Right cardiac atrium (tissue), 5 donors: ENCODE data around the gene RAB36. TPM values are rescaled to one million over a fixed set of nuclear protein-coding genes. Genes with fewer than 3 reads are reported as not detected.

Source experiments
- ATAC-seq, 2 donors: fragments of 200-7000 bp; cut with Tn5 transposase; one replicate each; pipeline versions ENCODE4 v1.8.0 to v1.9.1; 2020; ENCODE audit warnings: moderate library complexity in 2 of 2, mild to moderate bottlenecking in 1 of 2
- DNase-seq, 3 donors: peaks; one replicate each; pipeline ENCODE4 v3.0.0-alpha.2; 2020
- H3K27ac ChIP-seq: one replicate; pipeline ENCODE4 v1.5.1; 2013; ENCODE audit warnings: mild to moderate bottlenecking, low read length, control low read depth, moderate library complexity
- H3K27me3 ChIP-seq: one replicate; pipeline ENCODE4 v1.6.1; 2013; ENCODE audit not compliant: control insufficient read depth, insufficient read depth
- H3K4me1 ChIP-seq: one replicate; pipeline ENCODE4 v1.6.1; 2013; ENCODE audit warnings: low read length; ENCODE audit not compliant: control insufficient read depth, insufficient read depth
- H3K4me3 ChIP-seq: one replicate; pipeline ENCODE4 v1.5.1; 2013; ENCODE audit warnings: low read length, control low read depth
- H3K9me3 ChIP-seq: one replicate; pipeline ENCODE4 v1.6.1; 2013; ENCODE audit warnings: low read length; ENCODE audit not compliant: control insufficient read depth
- WGBS: extraction: QIAGEN DNeasy Blood & Tissue Kit; methylation state at CpG from one replicate; pipeline ENCODE4 v1.1.7; 2013; 5-methylcytosine and 5-hydroxymethylcytosine counted together
- intact Hi-C, 4 donors: fragments of 100-400 bp; cut with DNase I; formaldehyde crosslinking; loops; one replicate each; pipeline versions ENCODE4 v1.11.0 to v1.14.0; 2022 to 2023
- polyA plus RNA-seq: library from polyadenylated mRNA; stranded (reverse); fragments of 200-250 nt; gene quantifications from one replicate; pipeline ENCODE4 v1.2.3, GENCODE V29; 2013
- total RNA-seq, 4 donors: library from RNA; stranded (reverse); fragmentation: NEBNext Ultra II Directional; extraction: Animal tissue kit (Norgen Biotek cat#: 25700); gene quantifications; one replicate each; pipeline ENCODE4 v1.2.1, GENCODE V29; 2021
- donor health status: healthy with polysubstance abuse.
- donor health status: DM: no; HTN: yes; CAD: no.
- donor health status: DM: no; HTN: no; CAD: no.
- donor health status: DM: no; HTN: yes; CAD: no; lungs with severe emphysema.
- donor health status: DM: yes; HTN: yes; CAD: no.

Gene RAB36
- total and polyA plus RNA-seq, 5 donors: 0.59 to 2.7 (median 1.4) TPM

GRCh38 chr22:23153994-23154393 is 8.7 kb downstream of the RAB36 start:
- Histone ChIP-seq H3K27me3 (no peaks in the 10 kb centered on the region), H3K4me1 (peaks cover 2% of the 10 kb centered on the region), H3K27ac (no peak overlapping the region), H3K4me3 (no peak overlapping the region), H3K9me3 (no peaks in the 10 kb centered on the region)
- intact Hi-C loops: no loop called here
- peak in 2 of 3 donors; percentile 38 to 44 for DNase-seq
- no peak for ATAC-seq
- 87% methylated on average over 7 of the region's 7 CpGs for WGBS

- Histone ChIP-seq H3K4me3 (no peak overlapping the region), H3K27me3 (no peaks in the 10 kb centered on the region), H3K27ac (no peak overlapping the region), H3K4me1 (peaks cover 2% of the 10 kb centered on the region), H3K9me3 (no peaks in the 10 kb centered on the region)
- ATAC-seq: no peak
- peak in 2 of 3 donors; percentile 3 for DNase-seq
- WGBS: 88% methylated on average over 5 of the region's 5 CpGs
- intact Hi-C loops: no loop called here
These were observed 9.2 kb downstream of the RAB36 start for GRCh38 chr22:23154461-23154860.

GRCh38 chr22:23155143-23155542 is 9.9 kb downstream of the RAB36 start:
- intact Hi-C loops: no loop called here
- no peak for DNase-seq
- ATAC-seq: no peak
- WGBS: 98% methylated on average over 3 of the region's 3 CpGs
- Histone ChIP-seq H3K4me3 (no peak overlapping the region), H3K27ac (no peak overlapping the region), H3K27me3 (no peaks in the 10 kb centered on the region), H3K9me3 (no peaks in the 10 kb centered on the region), H3K4me1 (peaks cover 2% of the 10 kb centered on the region)

GRCh38 chr22:23155831-23156230 is 10.6 kb downstream of the RAB36 start:
- no peak overlapping the region for H3K27ac ChIP-seq
- DNase-seq (peak in 2 of 3 donors; percentile 16 to 32), ATAC-seq (no peak)
- H3K4me3 ChIP-seq: no peak overlapping the region
- H3K9me3 ChIP-seq: no peaks in the 10 kb centered on the region
- intact Hi-C loops: no loop called here
- no peaks in the 10 kb centered on the region for H3K27me3 ChIP-seq
- 91% methylated on average over 9 of the region's 9 CpGs for WGBS
- peaks cover 2% of the 10 kb centered on the region for H3K4me1 ChIP-seq

GRCh38 chr22:23156286-23156685 is 11.0 kb downstream of the RAB36 start:
- H3K27me3 ChIP-seq: no peaks in the 10 kb centered on the region
- H3K4me3 ChIP-seq: no peak overlapping the region
- intact Hi-C loops: no loop called here
- no peak overlapping the region for H3K27ac ChIP-seq
- DNase-seq (peak in 2 of 3 donors; percentile 35 to 39), ATAC-seq (no peak)
- WGBS: 52% methylated on average over 8 of the region's 8 CpGs
- H3K9me3 ChIP-seq: no peaks in the 10 kb centered on the region
- peaks cover 2% of the 10 kb centered on the region for H3K4me1 ChIP-seq

GRCh38 chr22:23157560-23158515 is 12.6 kb downstream of the RAB36 start:
- no peaks in the 10 kb centered on the region for H3K4me1 ChIP-seq
- no peaks in the 10 kb centered on the region for H3K9me3 ChIP-seq
- no peak for ATAC-seq
- intact Hi-C loops: no loop called here
- 82% methylated on average over 22 of the region's 22 CpGs for WGBS
- DNase-seq: peak in 2 of 3 donors; percentile 43 to 44
- H3K27me3 ChIP-seq: no peaks in the 10 kb centered on the region
- H3K4me3 ChIP-seq: no peak overlapping the region
- H3K27ac ChIP-seq: no peak overlapping the region

- WGBS: 80% methylated on average over 14 of the region's 14 CpGs
- Histone ChIP-seq H3K27ac (no peak overlapping the region), H3K4me3 (no peak overlapping the region), H3K4me1 (no peaks in the 10 kb centered on the region), H3K27me3 (no peaks in the 10 kb centered on the region), H3K9me3 (no peaks in the 10 kb centered on the region)
- no peak for ATAC-seq
- DNase-seq: peak in 2 of 3 donors; percentile 33 to 59
- intact Hi-C loops: no loop called here
These were observed 13.4 kb downstream of the RAB36 start for GRCh38 chr22:23158516-23159290.

GRCh38 chr22:23159291-23159630 is 14.0 kb downstream of the RAB36 start:
- no peak for ATAC-seq
- no peaks in the 10 kb centered on the region for H3K9me3 ChIP-seq
- intact Hi-C loops: no loop called here
- WGBS: 88% methylated on average over 6 of the region's 6 CpGs
- peak in 1 of 3 donors; percentile 23 for DNase-seq
- H3K27me3 ChIP-seq: no peaks in the 10 kb centered on the region
- no peak overlapping the region for H3K27ac ChIP-seq
- no peak overlapping the region for H3K4me3 ChIP-seq
- H3K4me1 ChIP-seq: no peaks in the 10 kb centered on the region

- Histone ChIP-seq H3K9me3 (no peaks in the 10 kb centered on the region), H3K27me3 (no peaks in the 10 kb centered on the region), H3K27ac (no peak overlapping the region), H3K4me1 (no peaks in the 10 kb centered on the region), H3K4me3 (no peak overlapping the region)
- intact Hi-C loops: no loop called here
- WGBS: 93% methylated on average over 4 of the region's 4 CpGs
- no peak for ATAC-seq
- peak in 1 of 3 donors; percentile 36 for DNase-seq
These were observed 15.8 kb downstream of the RAB36 start for GRCh38 chr22:23161029-23161428.

GRCh38 chr22:23161574-23161973 is 16.3 kb downstream of the RAB36 start:
- no peaks in the 10 kb centered on the region for H3K4me1 ChIP-seq
- H3K27ac ChIP-seq: no peak overlapping the region
- H3K27me3 ChIP-seq: no peaks in the 10 kb centered on the region
- 88% methylated on average over 13 of the region's 13 CpGs for WGBS
- DNase-seq: peak in 1 of 3 donors; percentile 26
- no peak overlapping the region for H3K4me3 ChIP-seq
- intact Hi-C loops: no loop called here
- no peak for ATAC-seq
- no peaks in the 10 kb centered on the region for H3K9me3 ChIP-seq

- peak; percentile 67 to 94 (median 88) for DNase-seq
- Histone ChIP-seq H3K27me3 (no peaks in the 10 kb centered on the region), H3K9me3 (no peaks in the 10 kb centered on the region), H3K4me1 (no peaks in the 10 kb centered on the region), H3K27ac (no peak overlapping the region), H3K4me3 (no peak overlapping the region)
- 60% methylated on average over 8 of the region's 8 CpGs for WGBS
- intact Hi-C loops: no loop called here
- peak; percentile 5 to 63 for ATAC-seq
These were observed 18.4 kb downstream of the RAB36 start for GRCh38 chr22:23163665-23164064.
